HG03139 (cell line): Measurements from ENCODE around the gene NAGA.
"Not testable (repeated sequence)": the region's sequence is repeated elsewhere in the genome, so short reads cannot be mapped to it uniquely, and the experiment has no call there.

Source experiments
- ATAC-seq: cut with Tn5 transposase; IDR thresholded peaks from one replicate; pipeline ENCODE4 v1.9.1; 2021; ENCODE audit not compliant: unreplicated experiment

NAGA gene

GRCh38 chr22:42070517-42071422, at the start of gene NAGA:
TSS of gene NAGA (minus strand) at chr22:42070812. CDS start at chr22:42070297, 515 bp downstream.
- peak; percentile 77 for ATAC-seq

- no peak for ATAC-seq
These were observed 46.3 kb upstream of the NAGA start for GRCh38 chr22:42116848-42117424.

- ATAC-seq: not testable (repeated sequence)
These were observed 44.8 kb upstream of the NAGA start for GRCh38 chr22:42115420-42115830.

- ATAC-seq: no peak
These were observed 44.1 kb upstream of the NAGA start for GRCh38 chr22:42114721-42115120.

GRCh38 chr22:42112793-42113192, 42.2 kb upstream of the NAGA start:
- ATAC-seq: not testable (repeated sequence)

GRCh38 chr22:42111798-42112197, 41.2 kb upstream of the NAGA start:
- ATAC-seq: no peak

GRCh38 chr22:42108848-42109247, 38.2 kb upstream of the NAGA start:
- ATAC-seq: no peak

GRCh38 chr22:42104332-42104860, 33.8 kb upstream of the NAGA start:
- ATAC-seq: not testable (repeated sequence)

- ATAC-seq: no peak
These were observed 30.6 kb upstream of the NAGA start for GRCh38 chr22:42101199-42101598.

GRCh38 chr22:42091455-42091782, 20.8 kb upstream of the NAGA start:
- ATAC-seq: no peak

GRCh38 chr22:42090596-42091454, 20.2 kb upstream of the NAGA start, which contains the start of gene NDUFA6:
TSS of gene NDUFA6 (minus strand) at chr22:42090772. CDS start at chr22:42090744, 28 bp downstream.
- peak; percentile 94 for ATAC-seq

GRCh38 chr22:42086051-42086450, 15.4 kb upstream of the NAGA start:
- ATAC-seq: no peak

GRCh38 chr22:42084874-42085273, 14.3 kb upstream of the NAGA start:
- no peak for ATAC-seq

- ATAC-seq: no peak
These were observed 12.5 kb upstream of the NAGA start for GRCh38 chr22:42083119-42083518.

GRCh38 chr22:42080287-42080686, 9.7 kb upstream of the NAGA start:
- no peak for ATAC-seq

GRCh38 chr22:42079319-42080251, 9.0 kb upstream of the NAGA start, which contains the start of gene SMDT1:
TSS of gene SMDT1 (plus strand) at chr22:42079700. CDS start at chr22:42079769, 69 bp downstream.
- ATAC-seq: peak; percentile 75

- ATAC-seq: peak; percentile 2
These were observed 8.1 kb upstream of the NAGA start for GRCh38 chr22:42078469-42079318.

- ATAC-seq: no peak
These were observed 7.0 kb upstream of the NAGA start for GRCh38 chr22:42077486-42078125.
